SU-DHL-6 (cell line): ENCODE results near the gene PNMT.
"Not testable (repeated sequence)": the region's sequence is repeated elsewhere in the genome, so short reads cannot be mapped to it uniquely, and the experiment has no call there.

Source experiments
- H2AFZ ChIP-seq: fragments of 200-600 bp; sonication (generic); 2 replicates; pipeline ENCODE4 v1.6.1; 2014; ENCODE audit warnings: low read depth, mild to moderate bottlenecking, moderate library complexity, mixed read lengths, antibody characterized with exemption, low read length; ENCODE audit not compliant: severe bottlenecking
- H3F3A ChIP-seq: fragments of 200-600 bp; shearing (Covaris generic); 2 replicates; pipeline ENCODE4 v1.6.0; 2016; ENCODE audit warnings: antibody characterized with exemption, mild to moderate bottlenecking; ENCODE audit not compliant: insufficient read depth
- H3K27ac ChIP-seq: fragments of 200-600 bp; sonication (generic); 2 replicates; pipeline ENCODE4 v1.5.1; 2016; ENCODE audit warnings: low read depth, mild to moderate bottlenecking, low read length, moderate library complexity, mixed read lengths
- H3K27me3 ChIP-seq: fragments of 200-600 bp; sonication (generic), shearing (Covaris generic); 2 replicates; pipeline ENCODE4 v1.6.0; 2014; ENCODE audit warnings: mild to moderate bottlenecking, low read length
- H3K36me3 ChIP-seq: fragments of 200-600 bp; sonication (generic); 2 replicates; pipeline ENCODE4 v1.6.1; 2014; ENCODE audit warnings: mild to moderate bottlenecking, low read length, mixed read lengths
- H3K4me2 ChIP-seq: fragments of 300-600, 200-600 bp; shearing (Covaris generic), sonication (generic); 2 replicates; pipeline ENCODE4 v1.6.0; 2014; ENCODE audit warnings: low read length, low read depth, mild to moderate bottlenecking; ENCODE audit not compliant: poor library complexity, severe bottlenecking
- H3K4me3 ChIP-seq: fragments of 200-600 bp; sonication (generic); 2 replicates; pipeline ENCODE4 v1.5.1; 2014; ENCODE audit warnings: antibody characterized with exemption, low read length, mild to moderate bottlenecking, mixed read lengths; ENCODE audit not compliant: insufficient read depth, poor library complexity, severe bottlenecking
- H3K79me2 ChIP-seq: fragments of 200-600 bp; sonication (generic); 2 replicates; pipeline ENCODE4 v1.6.1; 2014; ENCODE audit warnings: mild to moderate bottlenecking, low read length, moderate library complexity; ENCODE audit not compliant: insufficient read depth
- H3K9ac ChIP-seq: fragments of 200-600 bp; sonication (generic); 2 replicates; pipeline ENCODE4 v1.7.0; 2014; ENCODE audit warnings: mild to moderate bottlenecking, low read length
- H3K9me2 ChIP-seq: fragments of 200-600 bp; sonication (generic); replicated peaks from 2 replicates; pipeline ENCODE4 v1.6.1; 2014; ENCODE audit warnings: low read length; ENCODE audit not compliant: insufficient read depth
- H3K9me3 ChIP-seq: fragments of 200-600 bp; sonication (generic); 2 replicates; pipeline ENCODE4 v1.6.1; 2014; ENCODE audit warnings: low read length, mixed read lengths; ENCODE audit not compliant: insufficient read depth
- H4K20me1 ChIP-seq: fragments of 200-600 bp; sonication (generic); 2 replicates; pipeline ENCODE4 v1.6.1; 2014; ENCODE audit warnings: low read depth, mild to moderate bottlenecking, antibody characterized with exemption, low read length, moderate library complexity, mixed read lengths
- EZH2phosphoT487 ChIP-seq: fragments of 200-600 bp; sonication (generic), shearing (Covaris generic); conservative IDR thresholded peaks from 2 replicates; pipeline ENCODE4 v1.6.1; 2018; ENCODE audit warnings: mild to moderate bottlenecking, antibody characterized with exemption, low read length, moderate library complexity, mixed read lengths
- TF ChIP-seq, protein P1 (sequence below): fragments of 200-600 bp; sonication (generic); IDR thresholded peaks from one replicate; pipeline ENCODE4 v1.5.1; 2017; ENCODE audit warnings: antibody characterized with exemption, mild to moderate bottlenecking, low read length, moderate library complexity; ENCODE audit not compliant: insufficient read depth, poor library complexity, severe bottlenecking

The PNMT gene

DNA sequence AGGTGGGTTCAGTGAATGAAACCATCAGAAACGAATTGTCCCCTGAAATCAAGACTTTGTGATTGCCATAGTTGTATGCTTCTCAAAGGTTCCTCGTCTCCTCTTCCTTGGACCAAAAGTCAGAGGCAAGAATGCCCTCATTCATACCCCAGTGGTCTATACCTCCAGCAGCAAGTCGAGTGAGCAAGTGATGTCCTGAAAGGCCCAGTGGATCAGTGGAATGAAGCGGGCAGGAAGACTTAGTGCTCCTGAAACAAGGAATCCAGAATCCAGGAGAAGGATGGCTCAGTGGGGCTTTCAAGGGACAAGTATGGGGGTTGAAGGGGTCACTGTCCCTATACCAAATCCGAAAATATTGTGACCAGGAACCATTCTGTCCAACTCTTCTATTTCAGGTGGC is 26.3 kb downstream of the PNMT start:
- H3K4me3 ChIP-seq: no peak overlapping the region
- H3K27me3 ChIP-seq: no peaks in the 10 kb centered on the region
- no peak for TF ChIP-seq EZH2phosphoT487
- TF ChIP-seq, protein P1, sequence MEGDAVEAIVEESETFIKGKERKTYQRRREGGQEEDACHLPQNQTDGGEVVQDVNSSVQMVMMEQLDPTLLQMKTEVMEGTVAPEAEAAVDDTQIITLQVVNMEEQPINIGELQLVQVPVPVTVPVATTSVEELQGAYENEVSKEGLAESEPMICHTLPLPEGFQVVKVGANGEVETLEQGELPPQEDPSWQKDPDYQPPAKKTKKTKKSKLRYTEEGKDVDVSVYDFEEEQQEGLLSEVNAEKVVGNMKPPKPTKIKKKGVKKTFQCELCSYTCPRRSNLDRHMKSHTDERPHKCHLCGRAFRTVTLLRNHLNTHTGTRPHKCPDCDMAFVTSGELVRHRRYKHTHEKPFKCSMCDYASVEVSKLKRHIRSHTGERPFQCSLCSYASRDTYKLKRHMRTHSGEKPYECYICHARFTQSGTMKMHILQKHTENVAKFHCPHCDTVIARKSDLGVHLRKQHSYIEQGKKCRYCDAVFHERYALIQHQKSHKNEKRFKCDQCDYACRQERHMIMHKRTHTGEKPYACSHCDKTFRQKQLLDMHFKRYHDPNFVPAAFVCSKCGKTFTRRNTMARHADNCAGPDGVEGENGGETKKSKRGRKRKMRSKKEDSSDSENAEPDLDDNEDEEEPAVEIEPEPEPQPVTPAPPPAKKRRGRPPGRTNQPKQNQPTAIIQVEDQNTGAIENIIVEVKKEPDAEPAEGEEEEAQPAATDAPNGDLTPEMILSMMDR: no peak
- H4K20me1 ChIP-seq: no peaks in the 10 kb centered on the region
- no peak overlapping the region for H2AFZ ChIP-seq
- no peaks in the 10 kb centered on the region for H3K9me3 ChIP-seq
- H3K27ac ChIP-seq: no peak overlapping the region
- no peaks in the 10 kb centered on the region for H3K79me2 ChIP-seq
- no peaks in the 10 kb centered on the region for H3F3A ChIP-seq
- no peak overlapping the region for H3K9ac ChIP-seq
- H3K36me3 ChIP-seq: no peaks in the 10 kb centered on the region
- H3K4me2 ChIP-seq: no peak overlapping the region
- no peaks in the 10 kb centered on the region for H3K9me2 ChIP-seq

DNA sequence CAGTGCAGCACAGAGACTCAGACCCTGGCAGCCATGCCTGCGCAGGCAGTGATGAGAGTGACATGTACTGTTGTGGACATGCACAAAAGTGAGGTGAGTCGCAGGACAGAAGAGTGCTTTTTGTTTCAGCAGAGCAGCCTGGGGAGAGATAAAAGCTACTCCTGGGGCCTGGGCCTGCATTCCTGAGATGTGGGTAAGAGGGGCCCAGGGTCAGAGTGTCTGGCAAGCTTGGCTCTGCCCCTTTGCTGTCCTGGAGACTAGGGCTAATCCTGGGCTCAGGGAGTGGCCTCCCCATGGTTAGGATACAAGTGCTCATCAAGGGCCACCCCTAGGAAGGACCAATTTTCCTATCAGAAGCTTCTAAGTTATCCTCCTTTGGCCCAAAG is 26.8 kb downstream of the PNMT start:
- no peaks in the 10 kb centered on the region for H3K9me3 ChIP-seq
- no peak overlapping the region for H3K9ac ChIP-seq
- H3K79me2 ChIP-seq: no peaks in the 10 kb centered on the region
- no peak overlapping the region for H3K27ac ChIP-seq
- no peaks in the 10 kb centered on the region for H3K27me3 ChIP-seq
- no peak overlapping the region for H2AFZ ChIP-seq
- H3K36me3 ChIP-seq: no peaks in the 10 kb centered on the region
- H3F3A ChIP-seq: no peaks in the 10 kb centered on the region
- H3K4me2 ChIP-seq: no peak overlapping the region
- TF ChIP-seq, protein P1: no peak
- TF ChIP-seq EZH2phosphoT487: no peak
- no peaks in the 10 kb centered on the region for H3K9me2 ChIP-seq
- H3K4me3 ChIP-seq: no peak overlapping the region
- H4K20me1 ChIP-seq: no peaks in the 10 kb centered on the region

DNA sequence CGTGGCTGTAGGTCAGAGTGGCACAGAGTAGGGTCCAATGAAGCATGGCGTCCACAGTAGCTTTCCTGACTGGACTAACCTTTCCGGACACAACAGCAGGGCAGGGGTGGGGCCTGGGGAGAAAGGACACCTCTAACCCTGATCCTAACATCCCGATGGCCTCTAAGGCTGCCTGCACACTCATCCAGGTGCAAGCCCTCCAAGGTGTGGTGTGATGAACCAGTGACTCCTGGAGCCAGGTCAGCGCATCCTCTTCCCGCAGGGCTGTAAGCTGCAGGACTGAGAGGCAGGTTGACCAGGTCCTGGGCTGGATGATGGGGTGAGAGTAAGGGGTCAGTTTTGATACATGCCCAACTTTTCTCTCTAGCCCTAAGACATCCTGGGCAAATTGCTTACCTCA is 28.5 kb downstream of the PNMT start:
- TF ChIP-seq, protein P1: no peak
- TF ChIP-seq EZH2phosphoT487: no peak
- no peak overlapping the region for H3K9ac ChIP-seq

DNA sequence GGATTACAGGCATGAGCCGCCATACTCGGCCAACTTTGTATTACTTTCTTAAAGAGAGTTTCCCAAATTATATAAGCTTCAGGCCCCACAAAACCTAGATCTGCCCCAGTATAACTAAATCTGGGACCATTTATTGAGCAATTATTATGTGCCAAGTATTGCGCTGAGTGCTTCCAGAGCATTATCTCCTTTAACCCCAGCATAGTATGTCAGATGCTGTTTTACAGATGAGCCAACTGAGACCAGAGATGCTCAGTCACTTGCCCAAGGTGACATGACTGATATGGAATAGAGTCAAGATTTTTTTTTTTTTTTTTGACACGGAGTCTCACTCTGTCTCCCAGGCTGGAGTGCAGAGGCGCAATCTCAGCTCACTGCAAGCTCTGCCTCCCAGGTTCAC is 29.7 kb downstream of the PNMT start:
- H3K79me2 ChIP-seq: no peaks in the 10 kb centered on the region
- no peaks in the 10 kb centered on the region for H3K9me2 ChIP-seq
- TF ChIP-seq EZH2phosphoT487: no peak
- TF ChIP-seq, protein P1: no peak
- H4K20me1 ChIP-seq: no peaks in the 10 kb centered on the region
- no peak overlapping the region for H3K4me3 ChIP-seq
- H3K9ac ChIP-seq: no peak overlapping the region
- no peaks in the 10 kb centered on the region for H3K9me3 ChIP-seq
- no peak overlapping the region for H3K27ac ChIP-seq
- no peak overlapping the region for H2AFZ ChIP-seq
- H3K36me3 ChIP-seq: no peaks in the 10 kb centered on the region
- H3K27me3 ChIP-seq: no peaks in the 10 kb centered on the region
- H3F3A ChIP-seq: no peaks in the 10 kb centered on the region
- no peak overlapping the region for H3K4me2 ChIP-seq

More for the DNA sequence above, 28.5 kb downstream of the PNMT start:
- H3K4me2 ChIP-seq: no peak overlapping the region
- no peak overlapping the region for H3K4me3 ChIP-seq
- H3K27me3 ChIP-seq: no peaks in the 10 kb centered on the region
- no peaks in the 10 kb centered on the region for H3K36me3 ChIP-seq
- H3K27ac ChIP-seq: no peak overlapping the region
- no peak overlapping the region for H2AFZ ChIP-seq
- H3K79me2 ChIP-seq: no peaks in the 10 kb centered on the region
- no peaks in the 10 kb centered on the region for H3K9me2 ChIP-seq
- H4K20me1 ChIP-seq: no peaks in the 10 kb centered on the region
- H3F3A ChIP-seq: no peaks in the 10 kb centered on the region
- H3K9me3 ChIP-seq: no peaks in the 10 kb centered on the region

DNA sequence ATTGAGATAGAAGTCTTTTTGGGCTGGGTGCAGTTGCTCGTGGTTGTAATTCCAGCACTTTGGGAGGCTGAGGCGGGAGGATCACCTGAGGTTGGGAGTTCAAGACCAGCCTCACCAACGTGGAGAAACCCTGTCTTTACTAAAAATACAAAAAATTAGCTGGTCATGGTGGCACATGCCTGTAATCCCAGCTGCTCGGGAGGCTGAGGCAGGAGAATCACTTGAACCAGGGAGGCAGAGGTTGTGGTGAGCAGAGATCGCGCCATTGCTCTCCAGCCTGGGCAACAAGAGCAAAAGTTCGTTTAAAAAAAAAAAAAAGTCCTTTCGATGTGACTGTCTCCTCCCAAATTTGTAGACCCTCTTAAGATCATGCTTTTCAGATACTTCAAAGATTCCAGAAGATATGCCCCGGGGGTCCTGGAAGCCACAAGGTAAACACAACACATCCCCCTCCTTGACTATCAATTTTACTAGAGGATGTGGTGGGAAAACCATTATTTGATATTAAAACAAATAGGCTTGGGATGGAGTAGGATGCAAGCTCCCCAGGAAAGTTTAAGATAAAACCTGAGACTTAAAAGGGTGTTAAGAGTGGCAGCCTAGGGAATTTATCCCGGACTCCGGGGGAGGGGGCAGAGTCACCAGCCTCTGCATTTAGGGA is 31.0 kb downstream of the PNMT start:
- H3K4me2 ChIP-seq, H3K9ac ChIP-seq, H3K4me3 ChIP-seq, H2AFZ ChIP-seq, H3K27ac ChIP-seq, H3K9me2 ChIP-seq, H3F3A ChIP-seq, H3K79me2 ChIP-seq, H4K20me1 ChIP-seq, H3K9me3 ChIP-seq, H3K27me3 ChIP-seq, H3K36me3 ChIP-seq: not testable (repeated sequence)
